ENCODE results near the gene SVIL. TPM values are rescaled to one million over a fixed set of nuclear protein-coding genes. Genes with fewer than 3 reads are reported as not detected.

The SVIL gene
- total and polyA plus RNA-seq, 2 donors (not counting 1 experiment from before 2014, with no cell fraction given): 0.74 to 0.88 TPM

DNA sequence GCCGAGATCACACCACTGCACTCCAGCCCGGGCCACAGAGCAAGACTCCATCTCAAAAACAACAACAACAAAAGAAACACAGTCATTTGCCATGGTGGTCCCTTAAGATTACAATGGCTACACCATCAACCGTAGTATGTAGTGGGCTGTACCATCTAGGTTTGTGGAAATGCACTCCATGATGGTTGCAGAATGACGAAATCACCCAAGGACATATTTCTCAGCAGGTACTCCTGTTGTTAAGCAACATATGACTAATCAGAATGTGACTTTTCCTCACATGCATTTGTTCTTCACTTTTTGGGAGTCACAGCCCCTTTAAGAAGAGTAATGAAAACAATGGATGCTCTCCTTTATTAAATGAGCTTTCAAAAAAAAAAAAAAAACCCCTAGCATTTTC is 11.0 kb downstream of the SVIL start:
- DNase-seq (no peak), ATAC-seq (ENCODE audit: low read depth) (no peak)
- Histone ChIP-seq H4K20me1 (ENCODE audit: control insufficient read depth, insufficient read depth, low read length, poor library complexity, severe bottlenecking) (no peaks in the 10 kb centered on the region), H3K4me3 (ENCODE audit: control extremely low read depth in 1 of 5, extremely low read depth in 1 of 5, insufficient read depth in 1 of 5, low read depth in 2 of 5, low read length in 4 of 5) (no peak overlapping the region), H3K27me3 (replicated peaks in 1 of 4; ENCODE audit: control extremely low read depth in 1 of 4, control insufficient read depth in 3 of 4, insufficient read depth in 4 of 4, low read length in 3 of 4) (no peaks in the 10 kb centered on the region), H3K36me3 (replicated peaks in 1 of 2; ENCODE audit: control extremely low read depth in 1 of 2, control insufficient read depth in 1 of 2, extremely low read depth in 1 of 2, insufficient read depth in 2 of 2, low read length in 1 of 2) (no peaks in the 10 kb centered on the region), H3K4me2 (replicated peaks; ENCODE audit: low read depth, low read length, poor library complexity, severe bottlenecking) (no peak overlapping the region), H3K4me1 (ENCODE audit: control insufficient read depth in 2 of 2, insufficient read depth in 2 of 2, low read length in 2 of 2) (no peaks in the 10 kb centered on the region), H3K9me3 (ENCODE audit: control extremely low read depth in 1 of 3, control insufficient read depth in 2 of 3, insufficient read depth in 1 of 3, low read length in 2 of 3) (peaks cover 0 to 3% (median 0%) of the 10 kb centered on the region in 3 donors), H3K9ac (ENCODE audit: low read length) (no peak overlapping the region), H3K27ac (ENCODE audit: low read length in 2 of 2) (no peak overlapping the region), H2AFZ (ENCODE audit: insufficient read depth, low read depth, low read length, poor library complexity, severe bottlenecking) (no peak overlapping the region), H3K79me2 (ENCODE audit: control insufficient read depth, insufficient read depth, low read length) (no peaks in the 10 kb centered on the region)
- Mint-ChIP-seq H3K4me3 (no peak overlapping the region), H3K9me3 (ENCODE audit: insufficient read depth) (no peaks in the 10 kb centered on the region), H3K4me1 (no peaks in the 10 kb centered on the region), H3K27me3 (no peaks in the 10 kb centered on the region), H3K27ac (no peak overlapping the region)
- TF ChIP-seq, protein P1, sequence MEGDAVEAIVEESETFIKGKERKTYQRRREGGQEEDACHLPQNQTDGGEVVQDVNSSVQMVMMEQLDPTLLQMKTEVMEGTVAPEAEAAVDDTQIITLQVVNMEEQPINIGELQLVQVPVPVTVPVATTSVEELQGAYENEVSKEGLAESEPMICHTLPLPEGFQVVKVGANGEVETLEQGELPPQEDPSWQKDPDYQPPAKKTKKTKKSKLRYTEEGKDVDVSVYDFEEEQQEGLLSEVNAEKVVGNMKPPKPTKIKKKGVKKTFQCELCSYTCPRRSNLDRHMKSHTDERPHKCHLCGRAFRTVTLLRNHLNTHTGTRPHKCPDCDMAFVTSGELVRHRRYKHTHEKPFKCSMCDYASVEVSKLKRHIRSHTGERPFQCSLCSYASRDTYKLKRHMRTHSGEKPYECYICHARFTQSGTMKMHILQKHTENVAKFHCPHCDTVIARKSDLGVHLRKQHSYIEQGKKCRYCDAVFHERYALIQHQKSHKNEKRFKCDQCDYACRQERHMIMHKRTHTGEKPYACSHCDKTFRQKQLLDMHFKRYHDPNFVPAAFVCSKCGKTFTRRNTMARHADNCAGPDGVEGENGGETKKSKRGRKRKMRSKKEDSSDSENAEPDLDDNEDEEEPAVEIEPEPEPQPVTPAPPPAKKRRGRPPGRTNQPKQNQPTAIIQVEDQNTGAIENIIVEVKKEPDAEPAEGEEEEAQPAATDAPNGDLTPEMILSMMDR (IDR thresholded peaks at IDR 0.05): no peak
- no peak for TF ChIP-seq EZH2 (IDR thresholded peaks at IDR 0.05; ENCODE audit: borderline replicate concordance, insufficient read depth, low read depth, low read length, poor library complexity, severe bottlenecking)
- WGBS (ENCODE audit: insufficient coverage): 100% methylated on average over 2 of the region's 4 CpGs
- ChIA-PET POLR2A (no interaction called here), CTCF (no interaction called here)
- intact Hi-C loops (cut with micrococcal nuclease): no loop called here

DNA sequence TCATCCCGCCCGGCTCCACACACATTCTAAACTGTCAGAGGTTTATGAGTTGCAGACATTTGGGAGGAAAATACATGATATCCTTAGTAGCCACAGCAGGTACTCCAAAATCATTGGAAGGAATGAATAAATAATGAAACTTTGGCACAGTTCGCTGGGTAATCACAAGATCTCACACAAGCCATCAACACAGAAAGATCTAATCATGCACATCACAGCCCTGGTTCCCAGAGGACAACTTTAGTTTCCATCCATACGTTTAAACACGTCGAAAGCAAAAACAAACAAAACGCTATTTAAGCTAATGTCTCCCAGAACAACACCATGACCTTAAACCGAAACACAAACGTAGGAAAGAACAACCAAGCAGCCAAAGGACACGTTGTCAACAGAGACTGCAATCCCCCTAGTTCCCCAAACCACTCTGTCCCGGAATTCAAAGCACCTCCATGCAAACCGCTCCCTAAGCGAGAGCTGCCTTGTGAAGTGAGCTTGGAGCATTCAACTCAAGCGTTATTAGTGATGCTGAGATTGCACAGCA is 12.3 kb downstream of the SVIL start:
- no peak overlapping the region for H3K27ac Mint-ChIP-seq
- no peaks in the 10 kb centered on the region for H3K27me3 Mint-ChIP-seq

More for the DNA sequence above, 12.3 kb downstream of the SVIL start:
- Histone ChIP-seq H3K9me3 (ENCODE audit: control extremely low read depth in 1 of 3, control insufficient read depth in 2 of 3, insufficient read depth in 1 of 3, low read length in 2 of 3) (peaks cover 0 to 3% (median 0%) of the 10 kb centered on the region in 3 donors), H3K4me1 (ENCODE audit: control insufficient read depth in 2 of 2, insufficient read depth in 2 of 2, low read length in 2 of 2) (no peaks in the 10 kb centered on the region), H2AFZ (ENCODE audit: insufficient read depth, low read depth, low read length, poor library complexity, severe bottlenecking) (no peak overlapping the region), H3K36me3 (replicated peaks in 1 of 2; ENCODE audit: control extremely low read depth in 1 of 2, control insufficient read depth in 1 of 2, extremely low read depth in 1 of 2, insufficient read depth in 2 of 2, low read length in 1 of 2) (no peaks in the 10 kb centered on the region), H3K4me3 (ENCODE audit: control extremely low read depth in 1 of 5, extremely low read depth in 1 of 5, insufficient read depth in 1 of 5, low read depth in 2 of 5, low read length in 4 of 5) (no peak overlapping the region), H3K4me2 (replicated peaks; ENCODE audit: low read depth, low read length, poor library complexity, severe bottlenecking) (no peak overlapping the region), H3K27ac (ENCODE audit: low read length in 2 of 2) (no peak overlapping the region), H3K79me2 (ENCODE audit: control insufficient read depth, insufficient read depth, low read length) (no peaks in the 10 kb centered on the region), H3K9ac (ENCODE audit: low read length) (no peak overlapping the region), H4K20me1 (ENCODE audit: control insufficient read depth, insufficient read depth, low read length, poor library complexity, severe bottlenecking) (no peaks in the 10 kb centered on the region), H3K27me3 (replicated peaks in 1 of 4; ENCODE audit: control extremely low read depth in 1 of 4, control insufficient read depth in 3 of 4, insufficient read depth in 4 of 4, low read length in 3 of 4) (no peaks in the 10 kb centered on the region)
- Mint-ChIP-seq H3K4me3 (no peak overlapping the region), H3K4me1 (no peaks in the 10 kb centered on the region), H3K9me3 (ENCODE audit: insufficient read depth) (no peaks in the 10 kb centered on the region)
- no peak for TF ChIP-seq EZH2 (IDR thresholded peaks at IDR 0.05; ENCODE audit: borderline replicate concordance, insufficient read depth, low read depth, low read length, poor library complexity, severe bottlenecking)
- TF ChIP-seq, protein P1 (IDR thresholded peaks at IDR 0.05): no peak
- ChIA-PET POLR2A (no interaction called here), CTCF (no interaction called here)
- ATAC-seq (ENCODE audit: low read depth): no peak
- DNase-seq: no peak
- intact Hi-C loops (cut with micrococcal nuclease): no loop called here
- 89% methylated on average over 8 of the region's 14 CpGs for WGBS (ENCODE audit: insufficient coverage)
